GM21529 (cell line): ENCODE data around the gene FAM110A.

Experiments used
- ATAC-seq: cut with Tn5 transposase; IDR thresholded peaks from one replicate; pipeline ENCODE4 v1.9.1; 2021; ENCODE audit not compliant: unreplicated experiment

FAM110A gene

GRCh38 chr20:870758-871157, 37.2 kb downstream of the FAM110A start:
- no peak for ATAC-seq

GRCh38 chr20:871436-871835, 37.9 kb downstream of the FAM110A start:
- no peak for ATAC-seq

- no peak for ATAC-seq
Measured at GRCh38 chr20:871948-872347, 38.4 kb downstream of the FAM110A start.

GRCh38 chr20:872855-873520, 39.5 kb downstream of the FAM110A start:
- no peak for ATAC-seq

GRCh38 chr20:873875-874607, 40.5 kb downstream of the FAM110A start:
- no peak for ATAC-seq

GRCh38 chr20:875115-875514, 41.6 kb downstream of the FAM110A start:
- ATAC-seq = no peak

- ATAC-seq = no peak
Measured at GRCh38 chr20:877814-878213, 44.3 kb downstream of the FAM110A start.

- no peak for ATAC-seq
Measured at GRCh38 chr20:878511-879307, 45.2 kb downstream of the FAM110A start.

- no peak for ATAC-seq
Measured at GRCh38 chr20:879626-880025, 46.1 kb downstream of the FAM110A start.

- no peak for ATAC-seq
Measured at GRCh38 chr20:881051-881782, 47.7 kb downstream of the FAM110A start.

GRCh38 chr20:881783-882144, 48.2 kb downstream of the FAM110A start:
- no peak for ATAC-seq

- ATAC-seq = no peak
Measured at GRCh38 chr20:884983-885952, 51.8 kb downstream of the FAM110A start.

- no peak for ATAC-seq
Measured at GRCh38 chr20:887137-887536, 53.6 kb downstream of the FAM110A start.

- ATAC-seq = no peak
Measured at GRCh38 chr20:888057-888456, 54.5 kb downstream of the FAM110A start.

GRCh38 chr20:889106-889505, 55.6 kb downstream of the FAM110A start:
- no peak for ATAC-seq

- ATAC-seq = no peak
Measured at GRCh38 chr20:889932-890463, 56.5 kb downstream of the FAM110A start.

GRCh38 chr20:890666-891057, 57.1 kb downstream of the FAM110A start:
- ATAC-seq = no peak

GRCh38 chr20:891058-891705, 57.7 kb downstream of the FAM110A start:
- no peak for ATAC-seq

GRCh38 chr20:891706-892080, 58.2 kb downstream of the FAM110A start:
- no peak for ATAC-seq
